Endodermal cell (in vitro differentiated cells): ENCODE data around the gene XCL2. TPM values are rescaled to one million over a fixed set of nuclear protein-coding genes. Genes with fewer than 3 reads are reported as not detected.

Source experiments
- DNase-seq: peaks from one replicate; pipeline ENCODE4 v3.0.0-alpha.2; 2017
- H3K27ac ChIP-seq: 2 replicates; pipeline ENCODE4 v1.5.1; 2013; ENCODE audit warnings: mild to moderate bottlenecking, low read depth, low read length, moderate library complexity
- H3K27me3 ChIP-seq: 2 replicates; pipeline ENCODE4 v1.6.1; 2013; ENCODE audit warnings: mild to moderate bottlenecking, low read length, moderate library complexity; ENCODE audit not compliant: insufficient read depth, control insufficient read depth, poor library complexity, severe bottlenecking
- H3K36me3 ChIP-seq: 2 replicates; pipeline ENCODE4 v1.7.0; 2013; ENCODE audit warnings: mild to moderate bottlenecking, low read length, moderate library complexity; ENCODE audit not compliant: control insufficient read depth, insufficient read depth
- H3K4me1 ChIP-seq: one replicate; pipeline ENCODE4 v1.7.0; 2013; ENCODE audit warnings: low read length; ENCODE audit not compliant: control insufficient read depth, insufficient read depth
- H3K4me3 ChIP-seq: 2 replicates; pipeline ENCODE4 v1.5.1; 2013; ENCODE audit warnings: mild to moderate bottlenecking, low read length, moderate library complexity
- H3K9ac ChIP-seq: 2 replicates; pipeline ENCODE4 v1.6.1; 2013; ENCODE audit warnings: mild to moderate bottlenecking, low read length, moderate library complexity; ENCODE audit not compliant: poor library complexity, severe bottlenecking; ENCODE audit errors: extremely low read depth
- H3K9me3 ChIP-seq: 2 replicates; pipeline ENCODE4 v1.6.1; 2013; ENCODE audit warnings: mild to moderate bottlenecking, low read length, moderate library complexity; ENCODE audit not compliant: control insufficient read depth
- H3K27ac Mint-ChIP-seq: 2 replicates; pipeline ENCODE4 v1.8.0; 2020; ENCODE audit warnings: mixed read lengths
- H3K27me3 Mint-ChIP-seq: 2 replicates; pipeline ENCODE4 v1.8.0; 2021; ENCODE audit warnings: mild to moderate bottlenecking, mixed read lengths; ENCODE audit not compliant: insufficient read depth
- H3K36me3 Mint-ChIP-seq: 2 replicates; pipeline ENCODE4 v1.8.0; 2020; ENCODE audit warnings: low read depth, mixed read lengths
- H3K4me1 Mint-ChIP-seq: 2 replicates; pipeline ENCODE4 v1.8.0; 2020; ENCODE audit warnings: mixed read lengths
- H3K4me3 Mint-ChIP-seq: 2 replicates; pipeline ENCODE4 v1.8.0; 2020; ENCODE audit warnings: mild to moderate bottlenecking, moderate library complexity, mixed read lengths
- H3K9me3 Mint-ChIP-seq: 2 replicates; pipeline ENCODE4 v1.8.0; 2020; ENCODE audit warnings: mild to moderate bottlenecking, mixed read lengths
- CTCF ChIP-seq: fragments of 200-600 bp; sonication (generic); conservative IDR thresholded peaks from 2 replicates; pipeline ENCODE4 v1.5.0; 2021; ENCODE audit warnings: antibody characterized with exemption, mild to moderate bottlenecking
- WGBS, 2 experiments: methylation state at CpG; one replicate each; pipeline versions ENCODE4 v1.1.5 to v1.1.7; 2013; ENCODE audit warnings: missing lambda C conversion rate in 2 of 2, mixed read lengths in 1 of 2; ENCODE audit not compliant: insufficient coverage in 1 of 2, insufficient read length in 1 of 2; 5-methylcytosine and 5-hydroxymethylcytosine counted together
- total RNA-seq, 2 donors: library from RNA; stranded (reverse); fragmentation: NEBNext Ultra II Directional in 1 of 2; extraction: Animal tissue kit (Norgen Biotek cat#: 25700) in 1 of 2; gene quantifications; 2 replicates in 1 of 2; 3 replicates in 1 of 2; pipeline ENCODE4 v1.2.1, GENCODE V29; 2021

The XCL2 gene
- total RNA-seq, 2 donors from 2014 or later, result not detected

- Histone ChIP-seq H3K9me3 (no peaks in the 10 kb centered on the region), H3K9ac (no peak overlapping the region), H3K4me1 (no peaks in the 10 kb centered on the region), H3K4me3 (no peak overlapping the region), H3K27ac (no peak overlapping the region), H3K27me3 (no peaks in the 10 kb centered on the region), H3K36me3 (no peaks in the 10 kb centered on the region)
- Mint-ChIP-seq H3K4me3 (no peak overlapping the region), H3K27me3 (no peaks in the 10 kb centered on the region), H3K9me3 (no peaks in the 10 kb centered on the region), H3K36me3 (no peaks in the 10 kb centered on the region), H3K27ac (no peak overlapping the region), H3K4me1 (no peaks in the 10 kb centered on the region)
- WGBS, 2 experiments, result 100% methylated on average over 1 of the region's 1 CpG
- DNase-seq, result no peak
- TF ChIP-seq CTCF, result no peak
Observed at GRCh38 chr1:168491527-168492164, 52.2 kb downstream of the XCL2 start.

Other genes with a start within 250 kb of the XCL2 start
- 1 to 10 TPM in 1 of 2 donors, under 1 TPM in 1; 0.75 to 1.4 TPM for gene XCL1, start 32.6 kb upstream of the XCL2 start, total RNA-seq
- gene DPT, start 185.2 kb upstream of the XCL2 start, total RNA-seq, result not detected